A549 (cell line): Measurements from ENCODE around the gene MYLK. TPM values are rescaled to one million over a fixed set of nuclear protein-coding genes. Genes with fewer than 3 reads are reported as not detected.

Source experiments
- ATAC-seq, 2 experiments: fragments of 200-7000 bp in 1 of 2; fragments of >200 bp in 1 of 2; cut with Nextera tagmentation in 1 of 2; cut with Tn5 transposase in 1 of 2; 3 replicates each; pipeline versions ENCODE4 v1.8.0 to v1.9.1; 2018 to 2020; ENCODE audit warnings: mild to moderate bottlenecking in 1 of 2, moderate library complexity in 1 of 2
- CTCF ChIA-PET: fragments of 300-600 bp; sonication (Branson Sonifier 250); formaldehyde crosslinking; extraction: SDS; loops from one replicate; lab custom pipeline; 2021; ENCODE audit warnings: antibody characterized with exemption, inconsistent platforms; lab: Yijun Ruan, JAX
- POLR2A ChIA-PET: fragments of 350-600 bp; formaldehyde crosslinking; extraction: SDS; loops from one replicate; lab custom pipeline; 2021; ENCODE audit warnings: antibody characterized with exemption, inconsistent platforms; lab: Yijun Ruan, JAX
- DNase-seq, 2 experiments: peaks; one replicate each; pipeline versions ENCODE4 v3.0.0 to v3.0.0-alpha.2; 2011 to 2016; ENCODE audit warnings: low read depth in 1 of 2, low spot score in 1 of 2
- FAIRE-seq: peaks from 2 replicates; lab custom pipeline; 2011; peaks lifted over from hg19 to GRCh38; lab: Jason Lieb, UNC
- H3K27ac ChIP-seq, 2 experiments: fragments of >200 bp; sonication (Bioruptor Twin); formaldehyde crosslinking; 3 replicates each; pipeline ENCODE4 v1.5.1; 2016 to 2017
- H3K4me1 ChIP-seq: fragments of >200 bp; sonication (Bioruptor Twin); formaldehyde crosslinking; 3 replicates; pipeline ENCODE4 v1.6.1; 2016
- H3K4me2 ChIP-seq: fragments of >200 bp; sonication (Bioruptor Twin); formaldehyde crosslinking; 3 replicates; pipeline ENCODE4 v1.6.1; 2016
- H3K4me3 ChIP-seq: fragments of >200 bp; sonication (Bioruptor Twin); formaldehyde crosslinking; 3 replicates; pipeline ENCODE4 v1.5.1; 2016
- H3K9me3 ChIP-seq: fragments of >200 bp; sonication (Bioruptor Twin); formaldehyde crosslinking; 3 replicates; pipeline ENCODE4 v1.6.1; 2016
- CBX2 ChIP-seq: fragments of 200-600 bp; sonication (generic); IDR thresholded peaks from 2 replicates; pipeline ENCODE4 v1.6.1; 2016; ENCODE audit warnings: low read depth, mild to moderate bottlenecking, borderline replicate concordance
- CBX8 ChIP-seq: fragments of 200-600 bp; sonication (generic); IDR thresholded peaks from 2 replicates; pipeline ENCODE4 v1.6.1; 2016
- CEBPB ChIP-seq, 2 experiments: fragments of >200 bp in 1 of 2; sonication (Bioruptor Twin) in 1 of 2; formaldehyde crosslinking in 1 of 2; IDR thresholded peaks; 2 replicates each; pipeline ENCODE4 v1.6.1; 2012 to 2016
- CHD4 ChIP-seq: fragments of 200-600 bp; sonication (generic); IDR thresholded peaks from 2 replicates; pipeline ENCODE4 v1.6.1; 2016; ENCODE audit warnings: antibody characterized with exemption, mild to moderate bottlenecking, borderline replicate concordance
- EHF ChIP-seq: fragments of 250-450 bp; sonication (Bioruptor Pico); IDR thresholded peaks from 2 replicates; pipeline ENCODE4 v1.5.0; 2020; ENCODE audit warnings: mild to moderate bottlenecking
- EHMT2 ChIP-seq: fragments of 200-600 bp; sonication (generic); IDR thresholded peaks from 2 replicates; pipeline ENCODE4 v1.6.1; 2016; ENCODE audit warnings: antibody characterized with exemption, low read depth, mild to moderate bottlenecking, moderate library complexity
- ESRRA ChIP-seq: fragments of 150-350 bp; IDR thresholded peaks from 2 replicates; pipeline ENCODE4 v1.6.1; 2014; ENCODE audit warnings: mild to moderate bottlenecking, low read length, borderline replicate concordance
- FOSB ChIP-seq: fragments of 250-450 bp; sonication (Bioruptor Pico); IDR thresholded peaks from 2 replicates; pipeline ENCODE4 v1.5.0; 2020; ENCODE audit warnings: mild to moderate bottlenecking, moderate library complexity
- FOXS1 ChIP-seq: fragments of 250-450 bp; sonication (Bioruptor Pico); IDR thresholded peaks from 2 replicates; pipeline ENCODE4 v1.5.0; 2020; ENCODE audit warnings: mild to moderate bottlenecking, moderate library complexity
- HOXA7 ChIP-seq: fragments of 250-450 bp; sonication (Bioruptor Pico); IDR thresholded peaks from 2 replicates; pipeline ENCODE4 v1.5.0; 2020; ENCODE audit warnings: mild to moderate bottlenecking, moderate library complexity
- JUN ChIP-seq, 2 experiments: fragments of >200 bp; sonication (Bioruptor Twin); formaldehyde crosslinking; IDR thresholded peaks; 2 replicates in 1 of 2; 3 replicates in 1 of 2; pipeline ENCODE4 v1.6.1; 2016 to 2017
- MYC ChIP-seq: IDR thresholded peaks from 2 replicates; pipeline ENCODE4 v1.6.1; 2012; ENCODE audit warnings: mild to moderate bottlenecking, inconsistent platforms, low read length, improper control_type of control experiment, borderline replicate concordance
- NFE2L2 ChIP-seq: fragments of 150-350 bp; conservative IDR thresholded peaks from 2 replicates; pipeline ENCODE4 v1.6.1; 2014; ENCODE audit warnings: low read length
- NPAS2 ChIP-seq: fragments of 250-450 bp; sonication (Bioruptor Pico); IDR thresholded peaks from 2 replicates; pipeline ENCODE4 v1.8.0; 2022; ENCODE audit warnings: mild to moderate bottlenecking, moderate library complexity, borderline replicate concordance
- NR3C1 ChIP-seq: fragments of >200 bp; sonication (Bioruptor Twin); formaldehyde crosslinking; IDR thresholded peaks from 3 replicates; pipeline ENCODE4 v1.6.1; 2017
- PHF8 ChIP-seq: fragments of 200-600 bp; sonication (generic); IDR thresholded peaks from 2 replicates; pipeline ENCODE4 v1.6.1; 2016; ENCODE audit warnings: low read depth, mild to moderate bottlenecking, antibody characterized with exemption, moderate library complexity, borderline replicate concordance
- POLR2AphosphoS2 ChIP-seq: conservative IDR thresholded peaks from 2 replicates; pipeline ENCODE4 v1.6.1; 2012; ENCODE audit warnings: low read length, improper control_type of control experiment, inconsistent platforms
- RAD21 ChIP-seq, 2 experiments: fragments of >200 bp in 1 of 2; sonication (Bioruptor Twin) in 1 of 2; formaldehyde crosslinking in 1 of 2; IDR thresholded peaks in 1 of 2; conservative IDR thresholded peaks in 1 of 2; 2 replicates in 1 of 2; 3 replicates in 1 of 2; pipeline ENCODE4 v1.6.1; 2012 to 2018; ENCODE audit warnings: inconsistent platforms in 1 of 2
- RFX5 ChIP-seq: fragments of 450-650 bp; IDR thresholded peaks from 2 replicates; pipeline ENCODE4 v1.7.1; 2014; ENCODE audit warnings: antibody characterized with exemption, mild to moderate bottlenecking, moderate library complexity
- SREBF2 ChIP-seq: fragments of 450-650 bp; IDR thresholded peaks from 2 replicates; pipeline ENCODE4 v1.6.1; 2014; ENCODE audit warnings: mild to moderate bottlenecking, moderate library complexity
- ZFP36 ChIP-seq: fragments of 450-650 bp; IDR thresholded peaks from 2 replicates; pipeline ENCODE4 v1.6.1; 2014; ENCODE audit warnings: borderline replicate concordance; ENCODE audit not compliant: partially characterized antibody
- ZNF302 ChIP-seq: fragments of 250-450 bp; sonication (Bioruptor Pico); IDR thresholded peaks from 2 replicates; pipeline ENCODE4 v1.9.0; 2021; ENCODE audit warnings: inconsistent platforms, mild to moderate bottlenecking, moderate library complexity
- ZSCAN20 ChIP-seq: fragments of 250-450 bp; sonication (Bioruptor Pico); IDR thresholded peaks from 2 replicates; pipeline ENCODE4 v1.8.0; 2022; ENCODE audit warnings: mild to moderate bottlenecking, moderate library complexity
- WGBS: methylation state at CpG from one replicate; pipeline ENCODE4 v1.1.6; 2017; ENCODE audit errors: missing lambda C conversion rate; 5-methylcytosine and 5-hydroxymethylcytosine counted together
- polyA plus RNA-seq, 4 experiments: library from polyadenylated mRNA; depleted of rRNA in 3 of 4; stranded (reverse); fragments of >200 nt; fragmentation: RNase III in 1 of 4; extraction: RNeasy Plus Mini Kit Qiagen cat#74134 plus additional on column Dnase treatment in 1 of 4; gene quantifications; 2 replicates in 3 of 4; 3 replicates in 1 of 4; pipeline ENCODE4 v1.2.3, GENCODE V29; 2011 to 2017
- TF ChIP-seq, protein P1 (sequence below): fragments of 150-350 bp; IDR thresholded peaks from 2 replicates; pipeline ENCODE4 v1.6.1; 2014; ENCODE audit warnings: low read depth, mild to moderate bottlenecking, low read length
- TF ChIP-seq, protein P2 (sequence below): fragments of 250-450 bp; sonication (Bioruptor Pico); IDR thresholded peaks from 2 replicates; pipeline ENCODE4 v1.5.0; 2020; ENCODE audit warnings: low read depth, mild to moderate bottlenecking, moderate library complexity
- TF ChIP-seq, protein P3 (sequence below): fragments of 450-650 bp; IDR thresholded peaks from 2 replicates; pipeline ENCODE4 v1.6.1; 2014; ENCODE audit warnings: antibody characterized with exemption
- TF ChIP-seq, protein P4 (sequence below): fragments of >200 bp; sonication (Bioruptor Twin); formaldehyde crosslinking; IDR thresholded peaks from 3 replicates; pipeline ENCODE4 v1.6.1; 2016

The MYLK gene
- polyA plus RNA-seq, 2 of the 4 experiments (the other 2 are of a cell fraction): 16.9 to 17.4 TPM

DNA sequence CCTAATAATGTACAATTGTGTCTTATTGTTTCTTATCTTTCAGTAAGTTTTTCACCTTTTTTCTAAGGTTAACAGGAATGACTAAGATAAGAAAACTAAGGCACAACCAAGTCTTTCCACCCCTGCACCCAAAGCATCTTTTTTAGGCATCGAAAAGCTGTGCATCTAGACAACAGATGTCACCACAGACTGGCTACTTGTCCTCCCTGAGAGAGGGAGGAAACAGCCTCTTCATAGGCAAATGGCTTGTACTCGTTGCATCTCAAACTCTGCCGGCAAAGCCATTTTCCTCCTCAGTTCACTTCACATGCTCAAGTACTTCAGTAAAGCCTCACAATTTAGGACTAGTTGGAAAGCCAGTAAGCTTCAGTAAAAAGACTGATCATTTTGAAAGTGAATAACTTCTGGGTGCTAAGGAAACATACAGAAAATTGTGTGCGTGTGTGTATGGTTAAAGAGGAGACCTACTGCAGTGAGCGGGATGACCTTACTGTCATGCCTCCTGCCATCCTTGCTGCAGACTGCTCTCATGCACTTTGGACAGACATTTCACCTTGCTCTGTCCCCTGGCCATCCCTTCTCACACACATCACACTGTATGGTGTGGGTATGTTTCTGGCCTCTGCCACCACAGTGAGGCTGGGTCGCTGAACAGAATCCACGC lies 262.8 kb downstream of the MYLK start:
- no peaks in the 10 kb centered on the region for H3K9me3 ChIP-seq
- peaks cover 20% of the 10 kb centered on the region for H3K4me1 ChIP-seq
- H3K27ac ChIP-seq: no peak overlapping the region
- no peak overlapping the region for H3K4me2 ChIP-seq
- 92% methylated on average over 7 of the region's 7 CpGs for WGBS
- no peak overlapping the region for H3K4me3 ChIP-seq
- peak in 1 of 2 experiments; percentile 28; a peak in 1 of 6 replicates for ATAC-seq
- FAIRE-seq: no peak
- ChIA-PET CTCF (interaction anchor here (1.2 to 1.3 kb wide), 2 partner anchors 21 to 38 kb away, joined by 3 to 4 read pairs; no protein-coding TSS in a partner anchor), POLR2A (no interaction called here)
- DNase-seq: no peak
- TF ChIP-seq CHD4 (no peak), NR3C1 (no peak), CBX8 (no peak), NPAS2 (CRISPR knock-in tag) (no peak), RAD21 (conservative IDR thresholded peaks at IDR 0.05 in 1 of 2, IDR thresholded peaks at IDR 0.05 in 1 of 2) (no peak), JUN (IDR thresholded peaks at IDR 0.05) (no peak), EHMT2 (no peak), MYC (no peak), ZSCAN20 (CRISPR knock-in tag) (no peak), ZFP36 (no peak), CEBPB (IDR thresholded peaks at IDR 0.05) (no peak), EHF (CRISPR knock-in tag) (no peak), ZNF302 (no peak), PHF8 (no peak)
- TF ChIP-seq, protein P1, sequence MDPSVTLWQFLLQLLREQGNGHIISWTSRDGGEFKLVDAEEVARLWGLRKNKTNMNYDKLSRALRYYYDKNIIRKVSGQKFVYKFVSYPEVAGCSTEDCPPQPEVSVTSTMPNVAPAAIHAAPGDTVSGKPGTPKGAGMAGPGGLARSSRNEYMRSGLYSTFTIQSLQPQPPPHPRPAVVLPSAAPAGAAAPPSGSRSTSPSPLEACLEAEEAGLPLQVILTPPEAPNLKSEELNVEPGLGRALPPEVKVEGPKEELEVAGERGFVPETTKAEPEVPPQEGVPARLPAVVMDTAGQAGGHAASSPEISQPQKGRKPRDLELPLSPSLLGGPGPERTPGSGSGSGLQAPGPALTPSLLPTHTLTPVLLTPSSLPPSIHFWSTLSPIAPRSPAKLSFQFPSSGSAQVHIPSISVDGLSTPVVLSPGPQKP: no peak
- TF ChIP-seq, protein P2, sequence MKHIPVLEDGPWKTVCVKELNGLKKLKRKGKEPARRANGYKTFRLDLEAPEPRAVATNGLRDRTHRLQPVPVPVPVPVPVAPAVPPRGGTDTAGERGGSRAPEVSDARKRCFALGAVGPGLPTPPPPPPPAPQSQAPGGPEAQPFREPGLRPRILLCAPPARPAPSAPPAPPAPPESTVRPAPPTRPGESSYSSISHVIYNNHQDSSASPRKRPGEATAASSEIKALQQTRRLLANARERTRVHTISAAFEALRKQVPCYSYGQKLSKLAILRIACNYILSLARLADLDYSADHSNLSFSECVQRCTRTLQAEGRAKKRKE (CRISPR knock-in tag): no peak
- TF ChIP-seq, protein P3, sequence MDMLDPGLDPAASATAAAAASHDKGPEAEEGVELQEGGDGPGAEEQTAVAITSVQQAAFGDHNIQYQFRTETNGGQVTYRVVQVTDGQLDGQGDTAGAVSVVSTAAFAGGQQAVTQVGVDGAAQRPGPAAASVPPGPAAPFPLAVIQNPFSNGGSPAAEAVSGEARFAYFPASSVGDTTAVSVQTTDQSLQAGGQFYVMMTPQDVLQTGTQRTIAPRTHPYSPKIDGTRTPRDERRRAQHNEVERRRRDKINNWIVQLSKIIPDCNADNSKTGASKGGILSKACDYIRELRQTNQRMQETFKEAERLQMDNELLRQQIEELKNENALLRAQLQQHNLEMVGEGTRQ: no peak
- TF ChIP-seq, protein P4, sequence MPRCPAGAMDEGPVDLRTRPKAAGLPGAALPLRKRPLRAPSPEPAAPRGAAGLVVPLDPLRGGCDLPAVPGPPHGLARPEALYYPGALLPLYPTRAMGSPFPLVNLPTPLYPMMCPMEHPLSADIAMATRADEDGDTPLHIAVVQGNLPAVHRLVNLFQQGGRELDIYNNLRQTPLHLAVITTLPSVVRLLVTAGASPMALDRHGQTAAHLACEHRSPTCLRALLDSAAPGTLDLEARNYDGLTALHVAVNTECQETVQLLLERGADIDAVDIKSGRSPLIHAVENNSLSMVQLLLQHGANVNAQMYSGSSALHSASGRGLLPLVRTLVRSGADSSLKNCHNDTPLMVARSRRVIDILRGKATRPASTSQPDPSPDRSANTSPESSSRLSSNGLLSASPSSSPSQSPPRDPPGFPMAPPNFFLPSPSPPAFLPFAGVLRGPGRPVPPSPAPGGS: no peak

DNA sequence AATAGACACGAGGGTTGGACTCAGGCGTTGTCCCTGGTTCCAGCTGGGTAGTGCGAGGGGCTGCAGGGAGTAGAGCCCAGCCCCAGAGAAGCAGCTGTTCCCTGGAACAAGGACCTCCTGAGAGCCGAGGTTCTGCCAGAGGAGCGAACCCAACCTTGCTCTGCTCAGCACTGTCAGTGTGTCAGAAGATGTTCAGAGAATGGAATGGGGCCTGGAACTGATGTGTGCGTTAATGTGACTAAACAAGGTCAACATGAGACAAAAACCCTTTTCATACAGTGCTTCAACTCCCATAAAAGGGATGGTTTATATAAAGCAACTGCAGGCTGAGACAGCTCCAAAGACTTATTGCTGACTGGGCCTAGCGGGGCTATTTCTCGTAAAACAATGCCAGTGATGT lies 263.8 kb downstream of the MYLK start:
- DNase-seq (no peak), FAIRE-seq (no peak), ATAC-seq (no peak)
- TF ChIP-seq ESRRA (no peak), FOXS1 (no peak), CBX2 (no peak), RFX5 (no peak), SREBF2 (no peak), RAD21 (conservative IDR thresholded peaks at IDR 0.05 in 1 of 2, IDR thresholded peaks at IDR 0.05 in 1 of 2) (no peak), HOXA7 (CRISPR knock-in tag) (no peak), FOSB (CRISPR knock-in tag) (no peak), POLR2AphosphoS2 (no peak), NFE2L2 (no peak), CEBPB (IDR thresholded peaks at IDR 0.05) (no peak)
- WGBS: 93% methylated on average over 8 of the region's 8 CpGs
- Histone ChIP-seq H3K27ac (no peak overlapping the region), H3K4me1 (peaks cover 20% of the 10 kb centered on the region), H3K4me3 (no peak overlapping the region), H3K9me3 (no peaks in the 10 kb centered on the region), H3K4me2 (no peak overlapping the region)
- CTCF ChIA-PET: interaction anchor here (0.5 to 1.7 kb wide), 3 partner anchors 8 to 37 kb away, joined by 3 to 4 read pairs (median 4); no protein-coding TSS in a partner anchor
- POLR2A ChIA-PET: no interaction called here
